GM06990 (cell line): ENCODE data around the gene SRGAP1.
"Not testable (repeated sequence)": the region's sequence is repeated elsewhere in the genome, so short reads cannot be mapped to it uniquely, and the experiment has no call there.

ENCODE experiments used
- DNase-seq: peaks from one replicate; pipeline ENCODE4 v3.0.0-alpha.2; 2011; ENCODE audit not compliant: insufficient read length; ENCODE audit errors: extremely low read depth
- H3K27me3 ChIP-seq: replicated peaks from 2 replicates; pipeline ENCODE4 v1.6.0; 2011; ENCODE audit warnings: low read length; ENCODE audit not compliant: control insufficient read depth, insufficient read depth
- H3K36me3 ChIP-seq: 2 replicates; pipeline ENCODE4 v1.5.1; 2011; ENCODE audit warnings: low read length; ENCODE audit not compliant: control insufficient read depth, insufficient read depth
- H3K4me3 ChIP-seq: replicated peaks from 2 replicates; pipeline ENCODE4 v1.5.1; 2011; ENCODE audit warnings: low read depth, mild to moderate bottlenecking, control low read depth, low read length
- TF ChIP-seq, protein P1 (sequence below): IDR thresholded peaks from 2 replicates; pipeline ENCODE4 v1.5.1; 2011; ENCODE audit warnings: low read length, control low read depth, mild to moderate bottlenecking, inconsistent platforms; ENCODE audit not compliant: insufficient read depth, poor library complexity, severe bottlenecking

Gene SRGAP1

DNA sequence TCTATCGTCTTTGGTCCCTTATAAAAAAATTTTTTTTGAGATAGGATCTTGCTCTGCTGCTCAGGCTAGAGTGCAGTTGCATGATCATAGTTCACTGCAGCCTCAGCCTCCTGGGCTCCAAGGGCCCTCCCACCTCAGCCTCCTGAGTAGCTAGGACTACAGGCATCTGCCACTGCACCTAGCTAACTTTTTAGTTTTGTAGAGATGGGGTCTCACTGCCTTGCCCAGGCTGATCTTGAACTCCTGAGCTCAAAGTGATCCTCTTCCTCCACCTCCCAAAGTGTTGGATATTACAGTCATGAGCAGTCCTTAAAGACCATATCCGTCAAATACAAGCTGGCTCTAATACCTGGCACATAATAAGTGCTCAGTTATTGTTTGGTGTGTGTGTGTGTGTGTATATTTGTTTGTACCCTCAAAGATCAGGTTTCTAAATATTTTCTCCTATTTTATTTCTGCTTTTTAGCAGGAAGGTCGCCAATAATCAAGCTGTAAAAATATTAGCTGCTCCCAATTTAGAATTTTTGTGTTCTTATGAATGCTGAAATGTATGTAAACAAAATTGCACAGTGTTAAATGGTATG, 30.5 kb downstream of the SRGAP1 start:
- Histone ChIP-seq H3K4me3 (no peak overlapping the region), H3K36me3 (no peaks in the 10 kb centered on the region), H3K27me3 (no peaks in the 10 kb centered on the region)
- TF ChIP-seq, protein P1, sequence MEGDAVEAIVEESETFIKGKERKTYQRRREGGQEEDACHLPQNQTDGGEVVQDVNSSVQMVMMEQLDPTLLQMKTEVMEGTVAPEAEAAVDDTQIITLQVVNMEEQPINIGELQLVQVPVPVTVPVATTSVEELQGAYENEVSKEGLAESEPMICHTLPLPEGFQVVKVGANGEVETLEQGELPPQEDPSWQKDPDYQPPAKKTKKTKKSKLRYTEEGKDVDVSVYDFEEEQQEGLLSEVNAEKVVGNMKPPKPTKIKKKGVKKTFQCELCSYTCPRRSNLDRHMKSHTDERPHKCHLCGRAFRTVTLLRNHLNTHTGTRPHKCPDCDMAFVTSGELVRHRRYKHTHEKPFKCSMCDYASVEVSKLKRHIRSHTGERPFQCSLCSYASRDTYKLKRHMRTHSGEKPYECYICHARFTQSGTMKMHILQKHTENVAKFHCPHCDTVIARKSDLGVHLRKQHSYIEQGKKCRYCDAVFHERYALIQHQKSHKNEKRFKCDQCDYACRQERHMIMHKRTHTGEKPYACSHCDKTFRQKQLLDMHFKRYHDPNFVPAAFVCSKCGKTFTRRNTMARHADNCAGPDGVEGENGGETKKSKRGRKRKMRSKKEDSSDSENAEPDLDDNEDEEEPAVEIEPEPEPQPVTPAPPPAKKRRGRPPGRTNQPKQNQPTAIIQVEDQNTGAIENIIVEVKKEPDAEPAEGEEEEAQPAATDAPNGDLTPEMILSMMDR = no peak
- DNase-seq = no peak

DNA sequence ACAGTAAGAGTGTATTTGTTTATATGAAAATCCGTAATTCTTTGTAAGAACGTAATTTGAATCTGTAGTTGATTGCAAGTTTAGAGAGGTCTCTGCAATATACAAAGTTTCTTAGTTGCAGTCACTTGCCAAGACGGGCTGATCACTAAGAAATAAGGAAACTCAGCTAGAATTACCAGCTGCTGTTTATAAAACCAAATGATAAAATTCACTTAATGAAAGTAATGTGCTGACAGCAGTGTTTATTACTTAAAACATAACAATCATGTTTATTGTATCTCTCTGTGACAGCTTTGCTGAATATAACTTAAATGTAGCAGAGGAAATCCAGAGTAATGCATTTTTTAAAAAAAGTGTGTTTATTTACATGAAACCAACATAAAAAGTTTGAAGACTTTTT, 31.2 kb downstream of the SRGAP1 start:
- Histone ChIP-seq H3K4me3 (no peak overlapping the region), H3K36me3 (no peaks in the 10 kb centered on the region), H3K27me3 (no peaks in the 10 kb centered on the region)
- DNase-seq = no peak
- TF ChIP-seq, protein P1 = no peak

DNA sequence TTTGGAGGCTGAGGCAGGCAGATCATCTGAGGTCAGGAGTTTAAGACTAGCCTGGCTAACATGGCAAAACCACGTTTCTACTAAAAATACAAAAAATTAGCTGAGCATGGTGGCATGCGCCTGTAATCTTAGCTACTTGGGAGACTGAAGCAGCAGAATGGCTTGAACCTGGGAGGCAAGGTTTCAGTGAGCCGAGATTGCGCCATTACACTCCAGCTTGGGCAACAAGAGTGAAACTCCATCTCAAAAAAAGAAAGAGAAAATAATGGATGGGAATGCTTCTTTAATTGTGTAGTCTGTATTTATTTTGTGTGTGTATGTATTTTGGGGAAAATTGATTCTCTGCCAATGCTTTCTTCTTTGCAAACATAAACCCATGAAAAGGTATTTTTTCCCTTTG, 32.5 kb downstream of the SRGAP1 start:
- DNase-seq = no peak
- TF ChIP-seq, protein P1 = no peak
- Histone ChIP-seq H3K36me3 (no peaks in the 10 kb centered on the region), H3K4me3 (no peak overlapping the region), H3K27me3 (no peaks in the 10 kb centered on the region)

- DNase-seq = no peak
- TF ChIP-seq, protein P1 = no peak
- H3K27me3 ChIP-seq = no peaks in the 10 kb centered on the region
- H3K36me3 ChIP-seq = no peaks in the 10 kb centered on the region
- no peak overlapping the region for H3K4me3 ChIP-seq
Measured at GRCh38 chr12:63877693-63878092, 33.2 kb downstream of the SRGAP1 start.

DNA sequence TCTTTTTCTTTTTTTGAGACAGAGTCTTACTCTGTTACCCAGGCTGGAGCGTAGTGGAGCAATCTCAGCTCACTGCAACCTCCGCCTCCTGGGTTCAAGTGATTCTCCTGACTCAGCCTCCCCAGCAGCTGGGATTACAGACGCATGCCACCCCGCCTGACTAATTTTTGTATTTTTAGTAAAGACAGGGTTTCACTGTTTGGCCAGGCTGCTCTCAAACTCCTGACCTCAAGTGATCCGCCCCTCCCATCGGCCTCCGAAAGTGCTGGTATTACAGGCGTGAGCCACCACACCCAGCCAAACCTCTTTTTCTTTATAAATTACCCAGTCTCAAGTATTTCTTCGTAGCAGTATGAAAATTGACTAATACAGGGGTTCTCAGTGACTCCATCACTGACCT, 35.7 kb downstream of the SRGAP1 start:
- not testable (repeated sequence) for H3K36me3 ChIP-seq, H3K4me3 ChIP-seq

GRCh38 chr12:63880742-63881263, 36.3 kb downstream of the SRGAP1 start:
- Histone ChIP-seq H3K27me3 (no peaks in the 10 kb centered on the region), H3K4me3 (no peak overlapping the region), H3K36me3 (no peaks in the 10 kb centered on the region)
- TF ChIP-seq, protein P1 = no peak
- no peak for DNase-seq

More for the DNA sequence above, 35.7 kb downstream of the SRGAP1 start:
- not testable (repeated sequence) for H3K27me3 ChIP-seq, DNase-seq
